SIG-M5 (cell line): ENCODE measurements around the gene OTULIN.

Experiments used
- DNase-seq: peaks from one replicate; lab custom pipeline; 2025; lab: John Stamatoyannopoulos, UW

OTULIN gene

DNA sequence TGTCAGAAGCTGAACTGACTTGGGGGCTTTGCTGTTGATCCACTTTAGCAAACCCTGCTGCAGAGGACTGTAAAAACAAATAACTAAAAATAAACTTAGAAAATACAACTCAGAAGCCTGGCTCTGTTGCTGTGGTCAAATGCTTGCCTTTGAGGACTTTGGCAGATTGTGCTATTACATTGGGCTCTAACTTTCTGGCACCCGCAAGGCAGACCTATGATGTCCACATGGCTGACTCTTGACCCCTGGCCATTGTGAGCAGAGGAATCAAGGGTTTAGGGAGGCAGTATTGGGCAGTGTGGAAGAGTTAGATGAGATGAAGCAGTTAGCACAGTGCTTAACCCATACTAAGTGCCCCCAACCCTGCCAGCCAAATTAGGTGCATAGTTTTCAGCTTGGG, 34.0 kb downstream of the OTULIN start:
- no peak for DNase-seq

- DNase-seq, result no peak
Observed at GRCh38 chr5:14699159-14699558, 34.6 kb downstream of the OTULIN start.

DNA sequence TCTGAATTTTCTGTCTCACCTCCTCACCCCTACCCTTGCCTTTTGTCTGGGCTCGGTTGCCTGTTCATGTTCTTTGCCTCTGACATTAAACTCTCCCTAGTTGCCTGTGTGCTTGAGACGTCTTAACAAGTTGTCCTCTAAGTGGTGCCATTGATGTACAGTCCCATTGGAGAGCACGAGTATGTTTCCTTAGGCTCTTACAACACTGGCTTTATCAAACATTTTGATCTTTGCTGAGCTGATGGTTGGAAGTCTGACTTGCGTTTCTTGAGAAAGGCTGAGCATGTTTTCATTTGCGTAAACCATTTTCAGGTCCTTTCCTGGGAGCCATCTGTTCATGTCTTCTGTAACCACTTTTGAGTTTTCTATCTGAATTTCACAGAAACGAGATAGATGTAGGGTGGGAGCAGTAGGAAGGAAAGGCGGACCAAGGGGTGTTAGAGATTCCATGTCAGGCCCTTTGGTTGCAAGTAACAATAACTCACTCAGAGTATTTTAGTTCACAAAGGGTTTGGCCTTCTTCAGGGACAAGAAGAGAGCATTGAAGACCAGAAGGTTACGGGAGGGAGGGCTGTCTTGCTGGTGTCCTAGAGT, 35.4 kb downstream of the OTULIN start:
- no peak for DNase-seq

- DNase-seq, result no peak
Observed at GRCh38 chr5:14700478-14701436, 36.2 kb downstream of the OTULIN start.

- no peak for DNase-seq
Observed at GRCh38 chr5:14701556-14701955, 37.0 kb downstream of the OTULIN start.

- no peak for DNase-seq
Observed at GRCh38 chr5:14702238-14702839, 37.8 kb downstream of the OTULIN start.

GRCh38 chr5:14705556-14705955, 41.0 kb downstream of the OTULIN start:
- no peak for DNase-seq

GRCh38 chr5:14706615-14707021, 42.1 kb downstream of the OTULIN start:
- DNase-seq, result peak; percentile 5

GRCh38 chr5:14707811-14708390, 43.4 kb downstream of the OTULIN start:
- DNase-seq, result no peak

DNA sequence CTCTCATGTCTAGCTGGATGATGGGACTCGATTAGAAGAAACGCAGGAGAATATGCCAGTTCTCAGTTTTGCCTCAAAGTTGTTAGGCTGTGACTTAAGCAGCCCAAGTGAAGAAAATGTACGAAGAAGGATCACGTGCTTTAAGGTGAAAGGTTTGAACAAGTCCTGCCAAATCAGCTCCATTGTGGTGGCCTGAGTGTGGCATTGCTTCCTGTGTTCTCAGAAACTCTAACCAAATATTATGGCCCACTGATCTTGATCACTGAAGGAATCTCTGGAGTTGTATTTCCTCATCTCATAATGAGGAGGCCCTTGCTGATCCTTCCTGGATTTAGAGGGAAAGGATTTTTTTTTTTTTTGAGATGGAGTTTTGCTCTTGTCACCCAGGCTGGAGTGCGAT, 44.0 kb downstream of the OTULIN start:
- DNase-seq, result no peak

- DNase-seq, result no peak
Observed at GRCh38 chr5:14710313-14710994, 45.9 kb downstream of the OTULIN start.

GRCh38 chr5:14712131-14712530, 47.6 kb downstream of the OTULIN start:
- DNase-seq, result no peak

- no peak for DNase-seq
Observed at GRCh38 chr5:14712666-14713065, 48.1 kb downstream of the OTULIN start.

DNA sequence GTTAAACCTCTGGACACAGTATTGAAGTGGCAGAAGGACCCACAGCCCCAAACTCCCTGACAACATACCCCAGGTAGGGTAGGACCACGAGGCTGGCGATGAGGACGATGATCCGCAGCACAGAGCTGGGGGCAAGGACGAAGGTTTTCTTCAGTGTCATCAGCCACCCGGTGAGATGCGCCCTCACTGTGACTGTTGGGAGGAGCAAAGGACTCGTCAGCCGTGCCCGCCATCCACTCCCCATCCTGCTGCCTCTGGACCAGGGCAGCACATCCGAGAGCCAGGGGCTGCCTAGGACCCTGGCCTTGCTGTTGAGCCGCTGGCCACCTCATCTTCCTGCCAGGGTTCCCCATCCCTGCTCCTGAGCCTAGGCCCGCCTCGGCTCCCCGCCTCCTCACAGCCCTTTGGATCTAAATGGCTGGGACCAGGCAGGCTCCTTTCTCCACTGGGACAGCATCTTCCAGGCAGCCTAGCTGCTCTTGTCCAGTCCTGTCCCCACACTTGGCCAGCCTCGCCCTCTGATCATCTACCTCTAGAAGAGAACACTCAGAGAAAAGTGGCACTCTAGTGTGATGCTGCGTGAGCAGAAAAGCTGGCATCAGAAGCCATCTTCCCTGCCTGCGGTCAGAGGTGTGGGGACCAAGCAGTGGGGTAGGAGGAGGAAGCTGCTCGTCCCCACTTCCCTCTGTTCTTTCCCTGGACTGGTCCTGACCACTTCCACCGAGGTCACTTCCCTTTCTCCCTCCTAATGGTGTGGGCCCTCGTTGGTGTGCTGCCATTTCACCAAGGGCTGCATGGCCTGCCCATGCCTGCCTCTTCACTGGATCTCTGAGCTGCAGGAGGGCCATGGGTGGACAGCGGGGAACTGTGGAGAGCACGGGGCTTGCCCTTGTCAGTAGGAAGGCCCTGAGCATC, 49.2 kb downstream of the OTULIN start:
- no peak for DNase-seq

GRCh38 chr5:14714706-14715105, 50.2 kb downstream of the OTULIN start:
- no peak for DNase-seq

GRCh38 chr5:14715481-14715880, 51.0 kb downstream of the OTULIN start:
- DNase-seq, result no peak

DNA sequence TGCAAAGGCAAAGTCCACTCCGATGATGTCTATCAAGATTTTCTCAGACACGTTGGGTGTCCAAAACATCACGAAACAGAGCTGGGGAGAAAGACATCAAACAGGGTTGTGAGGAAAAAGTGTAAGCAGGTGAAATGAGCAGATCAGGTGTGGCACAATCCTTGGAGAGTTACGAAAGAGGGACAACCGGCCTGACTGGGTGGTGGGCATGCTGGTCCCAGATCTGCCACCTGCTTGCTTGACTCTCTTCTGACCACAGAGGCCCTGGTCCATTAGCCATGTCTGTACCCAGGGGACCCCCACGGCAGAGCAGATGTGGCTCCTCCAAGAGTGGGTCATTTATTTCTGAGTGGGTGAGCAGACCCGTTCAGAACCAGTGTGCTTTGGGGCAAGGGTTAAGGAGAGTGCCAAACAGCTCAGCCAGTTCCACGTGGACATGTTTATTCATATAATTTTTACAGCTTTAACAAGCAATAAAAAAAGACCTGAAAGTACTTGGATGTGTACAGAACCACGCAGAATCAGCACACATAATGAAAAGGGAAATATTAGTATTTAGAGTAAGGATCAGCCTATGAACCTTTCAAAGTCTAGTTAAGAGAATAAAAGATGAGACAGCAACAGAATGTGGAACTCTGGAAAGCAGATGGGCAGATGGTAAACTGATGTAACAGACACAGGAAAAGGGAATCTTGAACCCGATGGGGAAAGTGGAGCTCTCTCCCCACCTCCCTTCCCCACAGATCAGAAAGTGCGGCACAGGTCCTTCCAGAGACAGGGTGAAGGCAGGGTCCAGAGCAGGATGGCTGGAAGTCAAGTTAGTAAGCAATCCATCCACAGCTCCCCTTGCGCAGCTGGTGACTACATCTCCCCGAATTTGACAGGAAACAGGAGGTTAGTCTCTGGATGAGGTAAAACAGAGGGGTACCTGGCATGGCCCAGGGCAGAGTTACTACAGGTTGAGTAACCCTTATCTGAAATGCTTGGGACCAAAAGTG, 52.5 kb downstream of the OTULIN start:
- no peak for DNase-seq

- no peak for DNase-seq
Observed at GRCh38 chr5:14718778-14719177, 54.3 kb downstream of the OTULIN start.

DNA sequence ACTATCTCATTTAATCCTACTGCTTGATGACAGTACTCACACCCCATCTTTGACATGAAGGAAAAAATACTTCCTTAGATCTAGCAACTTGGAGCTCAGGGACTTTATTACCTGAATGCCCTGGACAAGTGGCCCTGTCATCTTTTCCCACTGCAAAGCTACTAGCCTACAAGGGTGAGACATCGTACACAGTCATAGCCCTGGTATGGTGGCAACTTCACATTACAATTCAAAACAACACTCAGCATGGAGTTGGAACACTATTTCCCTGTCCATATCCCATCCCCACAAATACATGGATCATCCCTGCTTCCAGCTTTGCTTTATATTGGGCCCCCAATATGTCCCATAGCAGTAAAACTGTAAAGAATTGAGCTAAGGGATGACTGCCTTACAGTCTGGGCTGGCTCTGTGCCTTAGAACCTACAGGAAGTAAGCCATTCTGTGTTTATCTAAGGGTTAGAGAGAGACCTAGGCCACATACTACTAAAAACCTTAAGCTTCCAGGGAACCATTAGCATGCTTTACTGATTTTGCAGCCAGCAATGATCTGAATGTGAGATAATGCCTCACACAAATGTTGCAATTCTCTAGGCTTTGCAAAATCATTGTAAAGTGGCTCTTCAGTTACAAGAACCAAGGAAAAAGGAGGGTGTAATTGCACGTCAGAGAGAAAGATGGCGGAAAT, 55.9 kb downstream of the OTULIN start:
- DNase-seq, result no peak
